GM13976 (cell line): Measurements from ENCODE around the gene FSTL5.

Experiments used
- DNase-seq: peaks from one replicate; pipeline ENCODE4 v3.0.0; 2012; ENCODE audit warnings: low spot score
- in situ Hi-C: fragments of 300-500 bp; cut with MboI; formaldehyde crosslinking; loops from one replicate; pipeline ENCODE4 v1.12.0; 2022; ENCODE audit warnings: low sequenced_read_pairs, mixed read lengths, inconsistent platforms; ENCODE audit not compliant: unreplicated experiment
- TF ChIP-seq, protein P1 (sequence below): IDR thresholded peaks from 2 replicates; pipeline ENCODE4 v1.5.1; 2012; ENCODE audit warnings: borderline replicate concordance, mild to moderate bottlenecking; ENCODE audit not compliant: insufficient read depth; ENCODE audit errors: extremely low read depth, missing control alignments, control extremely low read depth

Gene FSTL5

DNA sequence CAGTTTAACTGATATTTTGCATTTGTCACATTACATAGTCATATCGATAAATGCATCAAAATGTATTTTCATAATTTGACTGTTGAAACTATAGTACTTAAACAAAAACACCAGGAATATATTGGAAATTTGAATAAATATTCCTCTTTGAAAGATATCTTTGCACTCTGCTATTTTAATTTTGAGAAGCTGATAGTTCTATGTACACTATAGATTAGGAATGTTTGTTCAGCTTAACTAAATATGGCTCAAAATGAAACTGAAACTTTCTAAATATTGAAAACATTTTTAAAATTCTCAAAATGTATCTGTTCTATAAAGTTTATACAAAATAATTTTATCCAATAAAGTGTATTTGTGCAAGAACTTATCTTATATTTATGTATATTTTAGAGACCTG is 510.1 kb downstream of the FSTL5 start:
- in situ Hi-C loops, result no loop called here
- TF ChIP-seq, protein P1, sequence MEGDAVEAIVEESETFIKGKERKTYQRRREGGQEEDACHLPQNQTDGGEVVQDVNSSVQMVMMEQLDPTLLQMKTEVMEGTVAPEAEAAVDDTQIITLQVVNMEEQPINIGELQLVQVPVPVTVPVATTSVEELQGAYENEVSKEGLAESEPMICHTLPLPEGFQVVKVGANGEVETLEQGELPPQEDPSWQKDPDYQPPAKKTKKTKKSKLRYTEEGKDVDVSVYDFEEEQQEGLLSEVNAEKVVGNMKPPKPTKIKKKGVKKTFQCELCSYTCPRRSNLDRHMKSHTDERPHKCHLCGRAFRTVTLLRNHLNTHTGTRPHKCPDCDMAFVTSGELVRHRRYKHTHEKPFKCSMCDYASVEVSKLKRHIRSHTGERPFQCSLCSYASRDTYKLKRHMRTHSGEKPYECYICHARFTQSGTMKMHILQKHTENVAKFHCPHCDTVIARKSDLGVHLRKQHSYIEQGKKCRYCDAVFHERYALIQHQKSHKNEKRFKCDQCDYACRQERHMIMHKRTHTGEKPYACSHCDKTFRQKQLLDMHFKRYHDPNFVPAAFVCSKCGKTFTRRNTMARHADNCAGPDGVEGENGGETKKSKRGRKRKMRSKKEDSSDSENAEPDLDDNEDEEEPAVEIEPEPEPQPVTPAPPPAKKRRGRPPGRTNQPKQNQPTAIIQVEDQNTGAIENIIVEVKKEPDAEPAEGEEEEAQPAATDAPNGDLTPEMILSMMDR, result no peak
- DNase-seq, result no peak

GRCh38 chr4:161651586-161651985 is 512.2 kb downstream of the FSTL5 start:
- TF ChIP-seq, protein P1, result no peak
- in situ Hi-C loops, result no loop called here
- DNase-seq, result no peak

DNA sequence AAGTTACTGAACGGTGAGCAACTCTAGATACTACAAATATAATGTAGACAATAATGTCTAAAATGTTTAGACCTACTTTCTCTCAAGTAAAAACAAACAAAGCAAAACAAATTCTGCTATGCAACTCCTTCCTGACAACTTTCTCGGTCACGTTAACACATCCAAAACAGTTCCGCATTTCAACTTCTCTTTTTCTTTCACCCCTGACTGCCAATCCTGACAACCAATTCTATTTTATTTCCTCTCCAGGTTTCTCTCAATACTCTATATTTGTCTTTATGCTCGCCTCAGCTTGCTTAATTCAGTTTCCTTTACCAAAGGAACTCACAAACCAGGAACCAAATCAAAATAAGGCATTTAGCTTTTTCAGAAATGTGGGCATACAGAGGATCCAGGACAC is 513.0 kb downstream of the FSTL5 start:
- in situ Hi-C loops, result no loop called here
- DNase-seq, result no peak
- TF ChIP-seq, protein P1, result no peak

- TF ChIP-seq, protein P1, result no peak
- DNase-seq, result no peak
- in situ Hi-C loops, result no loop called here
These were observed 516.0 kb downstream of the FSTL5 start for GRCh38 chr4:161647757-161648156.

DNA sequence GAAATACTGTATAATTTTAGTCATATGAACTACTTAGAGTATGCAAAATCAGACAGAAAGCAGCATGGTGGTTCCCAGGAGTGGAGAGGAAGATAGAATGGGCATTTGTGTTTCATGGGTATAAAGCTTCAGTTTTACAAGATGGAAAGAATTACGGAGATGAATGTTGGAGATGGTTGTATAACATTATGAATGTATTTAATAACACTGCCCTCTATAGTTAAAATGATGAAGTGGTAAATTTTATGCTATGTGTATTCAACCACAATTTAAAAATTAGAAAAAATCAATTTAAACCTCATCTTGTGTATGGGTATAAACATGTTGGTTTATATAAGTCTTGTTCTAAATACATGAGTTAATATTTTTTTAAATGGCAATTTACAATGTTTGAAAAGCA is 521.1 kb downstream of the FSTL5 start:
- in situ Hi-C loops, result no loop called here
- DNase-seq, result no peak
- TF ChIP-seq, protein P1, result no peak

GRCh38 chr4:161629694-161630441 is 533.9 kb downstream of the FSTL5 start:
- in situ Hi-C loops, result no loop called here
- DNase-seq, result no peak
- TF ChIP-seq, protein P1, result no peak
